K562 (cell line): Measurements from ENCODE around the gene CTRL.

Experiments
- HCFC1 ChIP-seq: IDR thresholded peaks from 2 replicates; pipeline ENCODE4 v1.6.1; 2012; ENCODE audit warnings: low read depth, low read length, improper control_type of control experiment
- HMGN3 ChIP-seq: IDR thresholded peaks from 2 replicates; pipeline ENCODE4 v1.6.1; 2011; ENCODE audit warnings: borderline replicate concordance, low read depth, mild to moderate bottlenecking, mixed read lengths, low read length; ENCODE audit not compliant: insufficient read length; ENCODE audit errors: extremely low read depth
- RAD21 ChIP-seq, 2 experiments: fragments of 250-450 bp in 1 of 2; fragments of 450-650 bp in 1 of 2; sonication (Bioruptor Pico) in 1 of 2; formaldehyde crosslinking in 1 of 2; IDR thresholded peaks in 1 of 2; conservative IDR thresholded peaks in 1 of 2; 2 replicates each; pipeline versions ENCODE4 v1.4.0 to v1.8.0; 2020 to 2022; ENCODE audit warnings: mild to moderate bottlenecking in 2 of 2, moderate library complexity in 1 of 2

- no peak for TF ChIP-seq HCFC1
- no peak for TF ChIP-seq HMGN3
- TF ChIP-seq RAD21 (CRISPR knock-in tag; conservative IDR thresholded peaks at IDR 0.05 in 1 of 2, IDR thresholded peaks at IDR 0.05 in 1 of 2), result no peak
Measured at GRCh38 chr16:67976205-67976604, 44.5 kb upstream of the CTRL start.
